HG02610 (cell line): ENCODE results near the gene ZNF888.
"Not testable (repeated sequence)": the region's sequence is repeated elsewhere in the genome, so short reads cannot be mapped to it uniquely, and the experiment has no call there.

Source experiments
- ATAC-seq: cut with Tn5 transposase; IDR thresholded peaks from one replicate; pipeline ENCODE4 v1.9.1; 2021; ENCODE audit warnings: mild to moderate bottlenecking, moderate library complexity; ENCODE audit not compliant: unreplicated experiment

The ZNF888 gene

GRCh38 chr19:52922841-52923777 lies at the start of gene ZNF888:
ZNF888 (minus strand) TSS chr19:52923428; CDS start chr19:52917873, 5,555 bp downstream.
- ATAC-seq, result peak; percentile 90

DNA sequence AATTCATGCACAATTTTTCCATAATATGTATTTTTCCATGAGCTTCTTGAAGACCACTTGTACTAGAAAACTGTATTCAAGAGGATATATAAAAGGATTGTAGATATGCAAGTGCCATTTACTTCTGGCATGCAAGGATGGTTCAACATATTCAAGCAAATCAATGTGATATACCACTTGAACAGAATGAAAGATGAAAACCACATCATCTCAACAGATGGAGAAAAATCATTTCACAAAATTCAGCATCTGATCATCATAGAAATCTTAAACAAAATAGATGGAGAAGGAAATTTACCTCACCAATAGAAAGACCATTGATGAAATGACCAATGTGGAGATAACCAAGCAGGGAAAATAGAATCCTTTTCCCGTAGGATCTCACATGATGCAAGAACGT lies 44.5 kb upstream of the ZNF888 start:
- no peak for ATAC-seq

- no peak for ATAC-seq
These were observed 40.0 kb upstream of the ZNF888 start for GRCh38 chr19:52963247-52963618.

GRCh38 chr19:52962394-52963246 lies 39.4 kb upstream of the ZNF888 start, which contains the start of gene ZNF816:
ZNF816 (minus strand) TSS chr19:52962881; CDS start chr19:52956089, 6,792 bp downstream.
- peak; percentile 98 for ATAC-seq

GRCh38 chr19:52961981-52962380 lies 38.8 kb upstream of the ZNF888 start:
- no peak for ATAC-seq

DNA sequence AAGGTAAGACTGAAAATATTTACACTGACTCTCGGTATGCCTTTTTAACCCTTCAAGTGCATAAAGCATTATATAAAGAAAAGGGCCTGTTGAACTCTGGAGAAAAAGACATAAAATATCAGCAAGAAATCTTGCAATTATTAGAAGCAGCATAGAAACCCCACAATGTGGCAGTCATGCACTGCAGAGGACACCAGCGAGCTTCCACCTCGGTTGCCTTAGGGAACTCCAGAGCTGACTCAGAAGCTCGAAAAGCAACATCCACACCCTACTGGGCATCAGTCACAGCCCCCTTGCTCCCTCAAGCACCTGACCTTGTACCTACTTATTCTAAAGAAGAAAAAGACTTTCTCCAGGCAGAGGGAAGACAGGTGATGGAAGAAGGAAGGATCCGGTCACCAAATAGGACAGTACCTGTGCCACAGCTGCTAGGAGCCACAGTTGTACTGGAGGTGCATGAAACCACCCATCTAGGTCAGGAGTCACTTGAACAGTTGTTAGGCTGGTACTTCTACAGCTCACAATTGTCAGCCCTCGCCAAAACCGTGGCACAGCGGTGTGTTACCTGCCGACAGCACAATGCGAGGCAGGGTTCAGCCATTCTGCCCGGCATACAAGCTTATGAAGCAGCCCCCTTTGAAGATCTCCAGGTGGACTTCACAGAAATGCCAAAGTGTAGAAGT lies 36.5 kb upstream of the ZNF888 start:
- ATAC-seq, result no peak

DNA sequence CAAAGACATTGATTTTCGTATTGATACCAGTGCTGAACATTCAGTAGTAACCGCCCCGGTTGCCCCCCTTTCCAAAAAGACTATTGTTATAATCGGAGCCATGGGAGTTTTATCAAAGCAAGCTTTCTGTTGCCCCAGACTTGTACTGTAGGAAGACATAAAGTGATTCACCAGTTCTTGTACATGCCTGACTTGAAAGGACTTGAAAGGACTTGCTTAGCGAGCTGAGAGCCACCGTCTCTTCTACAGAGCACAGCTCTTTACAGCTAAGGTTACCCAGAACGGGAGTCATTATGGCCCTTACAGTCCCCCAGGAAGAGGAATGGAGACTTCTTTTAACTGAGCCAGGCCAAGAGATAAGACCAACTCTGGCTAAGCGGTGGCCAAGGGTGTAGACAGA lies 34.4 kb upstream of the ZNF888 start:
- ATAC-seq, result no peak

DNA sequence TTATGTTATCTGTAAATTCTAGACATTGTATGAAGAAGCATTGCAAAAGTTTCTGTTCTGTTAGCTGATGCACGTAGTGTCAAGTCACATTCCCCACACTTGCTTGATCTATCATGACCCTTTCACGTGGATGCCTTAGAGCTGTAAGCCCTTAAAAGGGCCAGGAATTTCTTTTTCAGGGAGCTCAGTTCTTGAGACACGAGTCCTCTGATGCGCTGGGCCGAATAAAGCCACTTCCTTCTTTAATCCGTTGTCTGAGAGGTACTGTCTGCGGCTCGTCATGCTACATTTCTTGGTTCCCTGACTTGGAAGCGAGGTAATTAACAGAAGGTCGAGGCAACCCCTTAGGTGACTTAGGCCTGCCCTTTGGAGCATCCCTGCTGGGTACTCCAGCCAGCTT lies 33.7 kb upstream of the ZNF888 start:
- no peak for ATAC-seq

GRCh38 chr19:52949422-52949821 lies 26.2 kb upstream of the ZNF888 start:
- ATAC-seq, result no peak

DNA sequence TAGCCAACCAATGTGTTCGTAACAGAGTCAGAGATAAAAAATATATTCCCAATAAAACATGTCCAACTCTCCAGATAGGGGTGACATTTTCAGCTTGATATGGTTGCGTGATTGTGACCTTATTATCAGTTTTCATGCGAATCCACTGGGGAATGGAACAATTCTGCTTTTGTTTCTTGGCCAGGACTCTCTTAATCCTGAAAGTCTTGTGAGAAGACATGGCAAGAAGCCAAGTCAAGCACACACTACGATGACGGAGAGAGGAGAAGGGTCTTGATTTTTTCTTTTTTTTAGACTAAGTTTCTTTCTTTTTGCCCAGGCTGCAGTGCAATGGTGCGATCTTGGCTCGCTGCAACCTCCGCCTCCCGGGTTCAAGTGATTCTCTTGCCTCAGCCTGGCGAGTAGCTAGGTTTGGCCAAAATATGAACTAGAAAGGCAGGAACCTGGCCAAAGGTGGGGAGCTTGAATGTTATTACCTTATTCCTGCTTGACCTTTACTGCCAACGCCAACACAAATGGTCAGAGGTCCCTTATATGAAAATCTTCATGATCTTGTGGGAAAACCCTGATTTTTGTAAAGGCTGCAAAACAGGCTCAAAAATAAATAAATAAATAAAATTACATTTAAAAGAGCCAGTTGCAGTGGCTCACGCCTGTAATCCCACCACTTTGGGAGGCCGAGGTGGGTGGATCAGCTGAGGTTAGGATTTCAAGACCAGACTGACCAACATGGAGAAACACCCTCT lies 25.0 kb upstream of the ZNF888 start:
- no peak for ATAC-seq

- no peak for ATAC-seq
These were observed 23.4 kb upstream of the ZNF888 start for GRCh38 chr19:52946322-52947310.

- ATAC-seq, result no peak
These were observed 22.6 kb upstream of the ZNF888 start for GRCh38 chr19:52945652-52946321.

GRCh38 chr19:52944703-52945493 lies 21.7 kb upstream of the ZNF888 start:
- ATAC-seq, result not testable (repeated sequence)

DNA sequence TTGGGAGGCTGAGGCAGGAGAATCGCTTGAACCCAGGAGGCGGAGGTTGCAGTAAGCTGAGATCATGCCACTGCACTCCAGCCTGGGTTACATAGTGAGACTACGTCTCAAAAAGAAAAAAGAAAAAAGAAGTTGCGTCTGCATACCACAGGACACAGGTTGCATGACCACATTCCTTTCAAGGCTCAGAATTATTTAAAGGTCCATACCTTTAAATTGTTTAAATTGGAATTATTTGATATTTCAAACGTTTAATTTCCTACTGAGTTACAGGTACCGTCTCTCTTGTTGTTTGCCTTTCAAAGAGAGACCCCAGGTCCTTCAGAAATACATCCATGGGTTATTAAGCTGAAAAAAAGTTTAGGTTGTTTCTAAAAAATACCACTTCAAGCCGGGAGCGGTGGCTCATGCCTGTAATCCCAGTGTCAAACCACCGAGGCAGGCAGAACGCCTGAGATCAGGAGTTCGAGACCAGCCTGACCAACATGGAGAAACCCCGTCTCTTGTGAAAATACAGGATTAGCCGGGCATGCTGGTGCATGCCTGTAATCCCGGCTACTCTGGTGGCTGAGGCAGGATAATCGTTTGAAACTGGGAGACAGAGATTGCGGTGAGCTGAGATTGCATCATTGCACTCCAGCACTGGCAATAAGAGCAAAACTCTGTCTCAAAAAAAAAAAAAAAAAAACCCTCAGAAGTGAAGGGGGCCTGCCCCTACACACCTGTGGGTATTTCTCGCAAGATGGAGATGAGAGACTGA lies 20.8 kb upstream of the ZNF888 start:
- no peak for ATAC-seq

- no peak for ATAC-seq
These were observed 20.1 kb upstream of the ZNF888 start for GRCh38 chr19:52943134-52943883.

DNA sequence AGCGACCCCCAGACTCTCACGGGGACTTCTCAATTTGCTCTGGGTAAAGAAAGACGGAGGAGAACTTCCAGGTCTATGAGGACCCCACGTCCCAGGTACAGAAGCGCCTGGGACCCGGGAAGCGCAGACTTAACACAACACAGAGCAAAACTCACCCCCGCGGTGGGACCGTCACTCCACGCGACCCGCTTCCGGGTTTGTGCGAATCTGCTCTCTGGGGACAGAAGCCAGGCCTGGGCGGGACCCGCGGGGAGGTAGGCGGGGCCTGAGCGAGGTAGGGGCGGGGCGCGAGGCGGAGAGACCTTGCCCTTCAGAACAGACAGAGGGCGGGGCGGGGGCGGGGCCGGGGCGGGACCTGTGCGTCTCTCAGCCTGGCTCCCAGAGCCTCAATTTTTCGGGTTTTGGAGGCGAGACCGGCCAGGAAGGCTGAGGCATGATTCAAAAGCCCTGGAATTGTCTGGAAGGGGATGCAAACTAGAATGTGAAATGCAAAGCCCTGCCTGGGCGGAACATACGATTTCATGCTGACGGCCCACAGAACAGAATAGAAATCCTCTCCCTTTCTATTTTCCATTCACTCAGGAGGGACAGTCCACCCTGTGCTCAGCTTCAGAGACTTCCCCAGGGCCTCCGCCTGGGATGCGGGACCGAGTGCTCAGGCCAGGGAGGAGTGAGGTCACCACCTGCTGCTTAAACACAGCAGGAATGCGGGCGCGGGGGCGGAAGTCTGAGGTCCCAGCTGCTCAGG lies 19.3 kb upstream of the ZNF888 start:
- ATAC-seq, result peak; percentile 93
